Trophoblast cell (in vitro differentiated cells and primary cell): ENCODE results near the gene TRIM37.
"Not testable (repeated sequence)": the region's sequence is repeated elsewhere in the genome, so short reads cannot be mapped to it uniquely, and the experiment has no call there.

Experiments used
- DNase-seq, 2 donors: peaks; one replicate each; pipeline ENCODE4 v3.0.0-alpha.2; 2016
- H2AFZ ChIP-seq: 2 replicates; pipeline ENCODE4 v1.6.1; 2013; ENCODE audit warnings: low read length, moderate library complexity, mild to moderate bottlenecking; ENCODE audit not compliant: insufficient read depth, poor library complexity
- H2AK5ac ChIP-seq: 2 replicates; pipeline ENCODE4 v1.6.1; 2013; ENCODE audit warnings: mild to moderate bottlenecking, low read length
- H2BK120ac ChIP-seq: 2 replicates; pipeline ENCODE4 v1.6.1; 2013; ENCODE audit warnings: low read length, mild to moderate bottlenecking, moderate library complexity; ENCODE audit not compliant: insufficient read depth, poor library complexity
- H2BK12ac ChIP-seq: 2 replicates; pipeline ENCODE4 v1.6.1; 2013; ENCODE audit warnings: mild to moderate bottlenecking, low read length, moderate library complexity
- H2BK5ac ChIP-seq: 2 replicates; pipeline ENCODE4 v1.6.1; 2013; ENCODE audit warnings: low read length, low read depth, moderate library complexity, mild to moderate bottlenecking; ENCODE audit not compliant: poor library complexity
- H3K14ac ChIP-seq: 2 replicates; pipeline ENCODE4 v1.6.1; 2013; ENCODE audit warnings: mild to moderate bottlenecking, low read length
- H3K18ac ChIP-seq: 2 replicates; pipeline ENCODE4 v1.6.1; 2013; ENCODE audit warnings: mild to moderate bottlenecking, low read length
- H3K23ac ChIP-seq: 2 replicates; pipeline ENCODE4 v1.6.1; 2013; ENCODE audit warnings: low read length
- H3K27ac ChIP-seq: 2 replicates; pipeline ENCODE4 v1.5.1; 2013; ENCODE audit warnings: low read depth, mild to moderate bottlenecking, inconsistent platforms, low read length, moderate library complexity
- H3K27me3 ChIP-seq: 2 replicates; pipeline ENCODE4 v1.6.1; 2013; ENCODE audit warnings: inconsistent platforms, mild to moderate bottlenecking, low read length, moderate library complexity; ENCODE audit not compliant: insufficient read depth
- H3K36me3 ChIP-seq, 2 experiments: 1 replicate in 1 of 2; 2 replicates in 1 of 2; pipeline ENCODE4 v1.6.1; 2013; ENCODE audit warnings: low read length in 2 of 2, mild to moderate bottlenecking in 2 of 2, moderate library complexity in 1 of 2; ENCODE audit not compliant: insufficient read depth in 2 of 2, control insufficient read depth in 1 of 2
- H3K4ac ChIP-seq: 2 replicates; pipeline ENCODE4 v1.6.1; 2013; ENCODE audit warnings: low read depth, mild to moderate bottlenecking, low read length, moderate library complexity
- H3K4me1 ChIP-seq, 2 experiments: 1 replicate in 1 of 2; 2 replicates in 1 of 2; pipeline ENCODE4 v1.6.1; 2013; ENCODE audit warnings: low read length in 2 of 2, mild to moderate bottlenecking in 2 of 2, moderate library complexity in 1 of 2; ENCODE audit not compliant: insufficient read depth in 2 of 2, control insufficient read depth in 1 of 2
- H3K4me2 ChIP-seq: 2 replicates; pipeline ENCODE4 v1.6.1; 2013; ENCODE audit warnings: inconsistent platforms, mild to moderate bottlenecking, low read length, moderate library complexity
- H3K4me3 ChIP-seq: 2 replicates; pipeline ENCODE4 v1.5.1; 2013; ENCODE audit warnings: mild to moderate bottlenecking, low read depth, low read length, inconsistent platforms
- H3K79me1 ChIP-seq: one replicate; pipeline ENCODE4 v1.6.1; 2013; ENCODE audit warnings: low read length
- H3K79me2 ChIP-seq: 2 replicates; pipeline ENCODE4 v1.6.1; 2013; ENCODE audit warnings: low read length, mild to moderate bottlenecking; ENCODE audit not compliant: control insufficient read depth, insufficient read depth, poor library complexity
- H3K9ac ChIP-seq: 2 replicates; pipeline ENCODE4 v1.6.1; 2013; ENCODE audit warnings: mild to moderate bottlenecking, low read length
- H3K9me3 ChIP-seq: 2 replicates; pipeline ENCODE4 v1.6.1; 2013; ENCODE audit warnings: low read depth, mild to moderate bottlenecking, control low read depth, inconsistent platforms, low read length; ENCODE audit not compliant: insufficient read depth
- H4K12ac ChIP-seq: 2 replicates; pipeline ENCODE4 v1.6.1; 2013; ENCODE audit warnings: low read depth, mild to moderate bottlenecking, low read length, moderate library complexity
- H4K8ac ChIP-seq: 2 replicates; pipeline ENCODE4 v1.6.1; 2013; ENCODE audit warnings: low read depth, mild to moderate bottlenecking, low read length, moderate library complexity
- H4K91ac ChIP-seq: one replicate; pipeline ENCODE4 v1.6.1; 2013; ENCODE audit warnings: low read depth, mild to moderate bottlenecking, low read length, moderate library complexity
- WGBS: extraction: QIAGEN DNeasy Blood & Tissue Kit; methylation state at CpG from one replicate; pipeline ENCODE4 v1.1.7; 2013; ENCODE audit warnings: missing lambda C conversion rate; ENCODE audit not compliant: insufficient read length, insufficient coverage; ENCODE audit errors: extremely low coverage; 5-methylcytosine and 5-hydroxymethylcytosine counted together

TRIM37 gene

GRCh38 chr17:58960068-58960467 is 146.6 kb downstream of the TRIM37 start:
- Histone ChIP-seq H3K27me3 (no peaks in the 10 kb centered on the region), H3K18ac (no peak overlapping the region), H3K14ac (no peak overlapping the region), H2BK5ac (no peak overlapping the region), H2AK5ac (no peak overlapping the region), H3K79me1 (no peaks in the 10 kb centered on the region), H3K9ac (no peak overlapping the region), H4K91ac (peak overlapping the region; percentile 24), H3K23ac (no peak overlapping the region), H3K4me2 (no peak overlapping the region), H2BK120ac (no peak overlapping the region), H4K12ac (no peak overlapping the region), H3K79me2 (no peaks in the 10 kb centered on the region), H3K4me3 (no peak overlapping the region), H3K4me1 (no peaks in the 10 kb centered on the region), H2BK12ac (no peak overlapping the region), H2AFZ (no peak overlapping the region), H3K27ac (peak overlapping the region; percentile 33), H3K9me3 (no peaks in the 10 kb centered on the region), H3K4ac (no peak overlapping the region), H3K36me3 (no peaks in the 10 kb centered on the region), H4K8ac (no peak overlapping the region)
- DNase-seq = peak; percentile 72 to 97

GRCh38 chr17:58957725-58958073 is 149.0 kb downstream of the TRIM37 start:
- H3K79me1 ChIP-seq, H3K36me3 ChIP-seq: not testable (repeated sequence)

GRCh38 chr17:58956997-58957724 is 149.5 kb downstream of the TRIM37 start:
- H3K23ac ChIP-seq = no peak overlapping the region
- no peaks in the 10 kb centered on the region for H3K27me3 ChIP-seq
- H3K27ac ChIP-seq = no peak overlapping the region
- no peak overlapping the region for H2AK5ac ChIP-seq
- no peak overlapping the region for H2BK120ac ChIP-seq
- H3K4me1 ChIP-seq = no peaks in the 10 kb centered on the region
- no peak overlapping the region for H3K9ac ChIP-seq
- WGBS = no CpG with 5 or more reads among the region's 2 CpGs
- H3K4me3 ChIP-seq = no peak overlapping the region
- no peak overlapping the region for H3K18ac ChIP-seq
- no peaks in the 10 kb centered on the region for H3K9me3 ChIP-seq
- no peak overlapping the region for H4K91ac ChIP-seq
- H3K36me3 ChIP-seq = no peaks in the 10 kb centered on the region
- H3K4ac ChIP-seq = no peak overlapping the region
- H3K79me1 ChIP-seq = no peaks in the 10 kb centered on the region
- DNase-seq = no peak
- H3K14ac ChIP-seq = no peak overlapping the region
- H4K8ac ChIP-seq = no peak overlapping the region
- no peak overlapping the region for H4K12ac ChIP-seq
- no peaks in the 10 kb centered on the region for H3K79me2 ChIP-seq
- H2BK5ac ChIP-seq = no peak overlapping the region
- no peak overlapping the region for H2AFZ ChIP-seq
- H3K4me2 ChIP-seq = no peak overlapping the region
- no peak overlapping the region for H2BK12ac ChIP-seq

More at GRCh38 chr17:58957725-58958073, 149.0 kb downstream of the TRIM37 start:
- not testable (repeated sequence) for H3K27me3 ChIP-seq, H2BK12ac ChIP-seq, DNase-seq, H3K79me2 ChIP-seq, H2AFZ ChIP-seq, H3K18ac ChIP-seq, H2AK5ac ChIP-seq, H3K4me2 ChIP-seq, H3K23ac ChIP-seq, H4K8ac ChIP-seq, H4K12ac ChIP-seq, H2BK5ac ChIP-seq, H3K4me3 ChIP-seq, H3K4ac ChIP-seq, H4K91ac ChIP-seq, H3K4me1 ChIP-seq, H3K9me3 ChIP-seq, H3K14ac ChIP-seq, H3K9ac ChIP-seq, H3K27ac ChIP-seq, H2BK120ac ChIP-seq
- no CpG with 5 or more reads among the region's 1 CpG for WGBS

GRCh38 chr17:58954358-58954757 is 152.3 kb downstream of the TRIM37 start:
- not testable (repeated sequence) for H4K12ac ChIP-seq, H2BK12ac ChIP-seq, H3K27me3 ChIP-seq, H4K8ac ChIP-seq, H3K27ac ChIP-seq, H3K79me2 ChIP-seq, H3K9ac ChIP-seq, H3K4me1 ChIP-seq, H3K36me3 ChIP-seq, H2AFZ ChIP-seq, H3K79me1 ChIP-seq, H2BK5ac ChIP-seq, H3K4ac ChIP-seq, DNase-seq, H4K91ac ChIP-seq, H3K9me3 ChIP-seq, H3K14ac ChIP-seq, H2BK120ac ChIP-seq, H3K4me2 ChIP-seq, H3K18ac ChIP-seq, H3K23ac ChIP-seq, H2AK5ac ChIP-seq, H3K4me3 ChIP-seq
- WGBS = no CpG with 5 or more reads among the region's 2 CpGs
